HEK293 (cell line): Measurements from ENCODE around the gene DSC1.
A peak's percentile ranks its signal among the peaks of the same experiment; 100 is the strongest.

Experiments
- CTCF ChIA-PET: fragments of 350-600 bp; formaldehyde crosslinking; extraction: SDS; loops from one replicate; lab custom pipeline; 2021; ENCODE audit warnings: antibody characterized with exemption; lab: Yijun Ruan, JAX
- POLR2A ChIA-PET: fragments of 300-600 bp; formaldehyde crosslinking; extraction: SDS; loops from one replicate; lab custom pipeline; 2020; ENCODE audit warnings: antibody characterized with exemption, inconsistent platforms; lab: Yijun Ruan, JAX
- H3K27ac ChIP-seq: fragments of 200-500 bp; sonication (Bioruptor generic); 2 replicates; pipeline ENCODE4 v1.5.1; 2014; ENCODE audit warnings: low read depth, low read length, control low read depth, inconsistent platforms; ENCODE audit errors: extremely low read depth
- H3K36me3 ChIP-seq, 2 experiments: fragments of 200-500 bp in 1 of 2; sonication (Bioruptor generic) in 1 of 2; 1 replicate in 1 of 2; 2 replicates in 1 of 2; pipeline ENCODE4 v1.5.1; 2014 to 2017; ENCODE audit warnings: inconsistent platforms in 2 of 2, low read length in 2 of 2; ENCODE audit not compliant: control insufficient read depth in 2 of 2, insufficient read depth in 1 of 2
- H3K4me1 ChIP-seq: fragments of 200-500 bp; sonication (Bioruptor generic); 2 replicates; pipeline ENCODE4 v1.5.1; 2014; ENCODE audit warnings: mild to moderate bottlenecking, low read length, inconsistent platforms; ENCODE audit not compliant: control insufficient read depth, insufficient read depth
- H3K4me3 ChIP-seq: 2 replicates; pipeline ENCODE4 v1.5.1; 2011; ENCODE audit warnings: low read depth, mild to moderate bottlenecking, control low read depth, low read length, moderate library complexity
- H3K9me3 ChIP-seq: fragments of 200-500 bp; sonication (Bioruptor generic); 2 replicates; pipeline ENCODE4 v1.5.1; 2014; ENCODE audit warnings: low read depth, low read length, inconsistent platforms; ENCODE audit not compliant: control insufficient read depth, insufficient read depth
- AEBP2 ChIP-seq: fragments of 450-650 bp; formaldehyde crosslinking; IDR thresholded peaks from 2 replicates; pipeline ENCODE4 v1.5.1; 2016; ENCODE audit warnings: missing biosample characterization, missing genetic modification characterization, borderline replicate concordance
- GLI2 ChIP-seq: fragments of 450-650 bp; formaldehyde crosslinking; IDR thresholded peaks from 2 replicates; pipeline ENCODE4; 2017; ENCODE audit warnings: missing biosample characterization, missing genetic modification characterization, low read depth, borderline replicate concordance
- KLF9 ChIP-seq: fragments of 450-650 bp; formaldehyde crosslinking; IDR thresholded peaks from 2 replicates; pipeline ENCODE4 v1.5.1; 2016; ENCODE audit warnings: missing biosample characterization, missing genetic modification characterization, low read depth
- MYNN ChIP-seq: fragments of 450-650 bp; formaldehyde crosslinking; IDR thresholded peaks from 2 replicates; pipeline ENCODE4 v1.5.1; 2016; ENCODE audit warnings: missing biosample characterization, missing genetic modification characterization, borderline replicate concordance
- OSR2 ChIP-seq: fragments of 450-650 bp; formaldehyde crosslinking; IDR thresholded peaks from 2 replicates; pipeline ENCODE4 v1.5.1; 2016; ENCODE audit warnings: missing biosample characterization, missing genetic modification characterization
- SALL2 ChIP-seq: fragments of 450-650 bp; formaldehyde crosslinking; IDR thresholded peaks from 2 replicates; pipeline ENCODE4 v1.5.0; 2017; ENCODE audit warnings: missing biosample characterization, mild to moderate bottlenecking, missing genetic modification characterization, borderline replicate concordance
- SP7 ChIP-seq: fragments of 450-650 bp; formaldehyde crosslinking; IDR thresholded peaks from 2 replicates; pipeline ENCODE4 v1.5.1; 2016; ENCODE audit warnings: missing biosample characterization, missing genetic modification characterization
- ZFP37 ChIP-seq: fragments of 450-650 bp; formaldehyde crosslinking; IDR thresholded peaks from 2 replicates; pipeline ENCODE4 v1.5.1; 2016; ENCODE audit warnings: missing biosample characterization, missing genetic modification characterization
- ZNF146 ChIP-seq: fragments of 450-650 bp; formaldehyde crosslinking; IDR thresholded peaks from 2 replicates; pipeline ENCODE4 v1.5.1; 2016; ENCODE audit warnings: missing biosample characterization, missing genetic modification characterization
- ZNF16 ChIP-seq: fragments of 450-650 bp; formaldehyde crosslinking; IDR thresholded peaks from 2 replicates; pipeline ENCODE4 v1.5.1; 2016; ENCODE audit warnings: low read depth, missing biosample characterization, missing genetic modification characterization
- ZNF223 ChIP-seq: fragments of 450-650 bp; formaldehyde crosslinking; IDR thresholded peaks from 2 replicates; pipeline ENCODE4 v1.5.1; 2016; ENCODE audit warnings: missing biosample characterization, missing genetic modification characterization
- ZNF248 ChIP-seq: fragments of 450-650 bp; formaldehyde crosslinking; IDR thresholded peaks from 2 replicates; pipeline ENCODE4 v1.5.1; 2017; ENCODE audit warnings: missing biosample characterization, missing genetic modification characterization
- ZNF26 ChIP-seq: fragments of 450-650 bp; formaldehyde crosslinking; IDR thresholded peaks from 2 replicates; pipeline ENCODE4 v1.5.1; 2016; ENCODE audit warnings: missing biosample characterization, missing genetic modification characterization
- ZNF335 ChIP-seq: fragments of 450-650 bp; formaldehyde crosslinking; conservative IDR thresholded peaks from 2 replicates; pipeline ENCODE4 v1.5.1; 2016; ENCODE audit warnings: missing biosample characterization, missing genetic modification characterization
- ZNF394 ChIP-seq: fragments of 450-650 bp; formaldehyde crosslinking; IDR thresholded peaks from 2 replicates; pipeline ENCODE4 v1.5.1; 2016; ENCODE audit warnings: missing biosample characterization, missing genetic modification characterization, mild to moderate bottlenecking, moderate library complexity, borderline replicate concordance
- ZNF398 ChIP-seq: fragments of 450-650 bp; formaldehyde crosslinking; IDR thresholded peaks from 2 replicates; pipeline ENCODE4 v1.5.1; 2017; ENCODE audit warnings: missing biosample characterization, missing genetic modification characterization
- ZNF423 ChIP-seq: fragments of 450-650 bp; formaldehyde crosslinking; IDR thresholded peaks from 2 replicates; pipeline ENCODE4 v1.5.1; 2016; ENCODE audit warnings: missing biosample characterization, missing genetic modification characterization
- ZNF426 ChIP-seq: fragments of 450-650 bp; formaldehyde crosslinking; IDR thresholded peaks from 2 replicates; pipeline ENCODE4 v1.5.1; 2017; ENCODE audit warnings: missing biosample characterization, missing genetic modification characterization, mild to moderate bottlenecking, inconsistent platforms, moderate library complexity
- ZNF561 ChIP-seq: fragments of 450-650 bp; IDR thresholded peaks from 2 replicates; pipeline ENCODE4 v1.5.1; 2018; ENCODE audit warnings: missing biosample characterization, missing genetic modification characterization, borderline replicate concordance
- ZNF571 ChIP-seq: fragments of 450-650 bp; formaldehyde crosslinking; IDR thresholded peaks from 2 replicates; pipeline ENCODE4 v1.5.0; 2017; ENCODE audit warnings: missing biosample characterization, missing genetic modification characterization
- ZNF664 ChIP-seq: fragments of 450-650 bp; formaldehyde crosslinking; IDR thresholded peaks from 2 replicates; pipeline ENCODE4 v1.5.1; 2016; ENCODE audit warnings: missing biosample characterization, missing genetic modification characterization
- ZNF670 ChIP-seq: fragments of 450-650 bp; formaldehyde crosslinking; IDR thresholded peaks from 2 replicates; pipeline ENCODE4 v1.5.1; 2016; ENCODE audit warnings: missing biosample characterization, missing genetic modification characterization, low read depth
- ZSCAN4 ChIP-seq: fragments of 450-650 bp; formaldehyde crosslinking; IDR thresholded peaks from 2 replicates; pipeline ENCODE4 v1.5.1; 2017; ENCODE audit warnings: missing biosample characterization, missing genetic modification characterization
- ZSCAN5A ChIP-seq: fragments of 450-650 bp; formaldehyde crosslinking; IDR thresholded peaks from 2 replicates; pipeline ENCODE4 v1.5.1; 2016; ENCODE audit warnings: missing biosample characterization, missing genetic modification characterization

DSC1 gene

GRCh38 chr18:31148600-31148999 lies 14.1 kb downstream of the DSC1 start (continued):
- TF ChIP-seq ZSCAN5A (tag by site-specific recombination) (no peak), ZNF223 (tag by site-specific recombination) (no peak), ZNF571 (tag by site-specific recombination) (no peak), ZNF423 (tag by site-specific recombination) (no peak), GLI2 (tag by site-specific recombination) (no peak), ZNF146 (tag by site-specific recombination) (no peak), SP7 (tag by site-specific recombination) (no peak), ZNF335 (tag by site-specific recombination) (0 out of 2 replicates have a peak, but pooled peaks have one; percentile 19), ZNF664 (tag by site-specific recombination) (no peak), ZNF26 (tag by site-specific recombination) (no peak)

GRCh38 chr18:31146809-31147208 lies 15.8 kb downstream of the DSC1 start:
- H3K36me3 ChIP-seq = no peaks in the 10 kb centered on the region
- H3K27ac ChIP-seq = no peak overlapping the region
- CTCF ChIA-PET = no interaction called here
- TF ChIP-seq ZNF398 (no peak), ZSCAN4 (tag by site-specific recombination) (no peak), ZNF426 (no peak), ZNF248 (tag by site-specific recombination) (no peak), KLF9 (tag by site-specific recombination) (no peak), SALL2 (tag by site-specific recombination) (no peak), ZNF16 (no peak), OSR2 (tag by site-specific recombination) (no peak), ZFP37 (tag by site-specific recombination) (no peak), MYNN (tag by site-specific recombination) (no peak), ZNF146 (tag by site-specific recombination) (no peak), ZNF670 (no peak), ZNF394 (tag by site-specific recombination) (no peak), ZNF561 (tag by site-specific recombination) (no peak), AEBP2 (tag by site-specific recombination) (no peak)
- no peaks in the 10 kb centered on the region for H3K4me1 ChIP-seq
- H3K4me3 ChIP-seq = no peak overlapping the region
- POLR2A ChIA-PET = no interaction called here
- H3K9me3 ChIP-seq = no peaks in the 10 kb centered on the region
